HEK293 (cell line): Measurements from ENCODE around the gene EPM2A.

ENCODE experiments used
- GLI4 ChIP-seq: fragments of 450-650 bp; formaldehyde crosslinking; IDR thresholded peaks from 2 replicates; pipeline ENCODE4 v1.5.1; 2016; ENCODE audit warnings: missing biosample characterization, missing genetic modification characterization
- KLF9 ChIP-seq: fragments of 450-650 bp; formaldehyde crosslinking; IDR thresholded peaks from 2 replicates; pipeline ENCODE4 v1.5.1; 2016; ENCODE audit warnings: missing biosample characterization, missing genetic modification characterization, low read depth
- OSR2 ChIP-seq: fragments of 450-650 bp; formaldehyde crosslinking; IDR thresholded peaks from 2 replicates; pipeline ENCODE4 v1.5.1; 2016; ENCODE audit warnings: missing biosample characterization, missing genetic modification characterization
- SALL2 ChIP-seq: fragments of 450-650 bp; formaldehyde crosslinking; IDR thresholded peaks from 2 replicates; pipeline ENCODE4 v1.5.0; 2017; ENCODE audit warnings: missing biosample characterization, mild to moderate bottlenecking, missing genetic modification characterization, borderline replicate concordance
- SETDB1 ChIP-seq: IDR thresholded peaks from one replicate; pipeline ENCODE4 v1.6.1; 2017; ENCODE audit warnings: mild to moderate bottlenecking, low read length, moderate library complexity, mixed read lengths; ENCODE audit not compliant: insufficient read length
- SP2 ChIP-seq: fragments of 450-650 bp; formaldehyde crosslinking; IDR thresholded peaks from 2 replicates; pipeline ENCODE4 v1.5.1; 2016; ENCODE audit warnings: missing biosample characterization, missing genetic modification characterization
- TCF7L2 ChIP-seq: IDR thresholded peaks from 2 replicates; pipeline ENCODE4 v1.6.1; 2011; ENCODE audit warnings: low read depth, mild to moderate bottlenecking, inconsistent platforms, low read length, moderate library complexity, borderline replicate concordance
- WT1 ChIP-seq: fragments of 450-650 bp; formaldehyde crosslinking; IDR thresholded peaks from 2 replicates; pipeline ENCODE4 v1.5.1; 2016; ENCODE audit warnings: missing biosample characterization, missing genetic modification characterization
- ZBTB8A ChIP-seq: fragments of 450-650 bp; formaldehyde crosslinking; IDR thresholded peaks from 2 replicates; pipeline ENCODE4 v1.5.1; 2016; ENCODE audit warnings: missing biosample characterization, missing genetic modification characterization
- ZNF155 ChIP-seq: fragments of 450-650 bp; formaldehyde crosslinking; IDR thresholded peaks from 2 replicates; pipeline ENCODE4 v1.5.1; 2016; ENCODE audit warnings: missing biosample characterization, missing genetic modification characterization
- ZNF274 ChIP-seq, 2 experiments: fragments of 200-500 bp in 1 of 2; fragments of 450-650 bp in 1 of 2; sonication (Bioruptor generic) in 1 of 2; formaldehyde crosslinking in 1 of 2; IDR thresholded peaks; 2 replicates each; pipeline versions ENCODE4 v1.5.1 to v1.6.1; 2014 to 2016; ENCODE audit warnings: borderline replicate concordance in 1 of 2, inconsistent platforms in 1 of 2, low read length in 1 of 2, missing biosample characterization in 1 of 2, missing genetic modification characterization in 1 of 2
- ZNF544 ChIP-seq: fragments of 450-650 bp; formaldehyde crosslinking; IDR thresholded peaks from 2 replicates; pipeline ENCODE4 v1.5.0; 2017; ENCODE audit warnings: missing biosample characterization, missing genetic modification characterization
- ZNF561 ChIP-seq: fragments of 450-650 bp; IDR thresholded peaks from 2 replicates; pipeline ENCODE4 v1.5.1; 2018; ENCODE audit warnings: missing biosample characterization, missing genetic modification characterization, borderline replicate concordance
- ZNF596 ChIP-seq: fragments of 450-650 bp; IDR thresholded peaks from 2 replicates; pipeline ENCODE4 v1.5.0; 2018; ENCODE audit warnings: missing biosample characterization, mild to moderate bottlenecking, missing genetic modification characterization, moderate library complexity
- ZNF664 ChIP-seq: fragments of 450-650 bp; formaldehyde crosslinking; IDR thresholded peaks from 2 replicates; pipeline ENCODE4 v1.5.1; 2016; ENCODE audit warnings: missing biosample characterization, missing genetic modification characterization
- ZNF76 ChIP-seq: fragments of 450-650 bp; formaldehyde crosslinking; IDR thresholded peaks from 2 replicates; pipeline ENCODE4; 2016; ENCODE audit warnings: low read depth, missing biosample characterization, missing genetic modification characterization, borderline replicate concordance
- ZNF777 ChIP-seq: fragments of 450-650 bp; formaldehyde crosslinking; IDR thresholded peaks from 2 replicates; pipeline ENCODE4 v1.5.1; 2017; ENCODE audit warnings: missing biosample characterization, missing genetic modification characterization, borderline replicate concordance
- ZNF837 ChIP-seq: fragments of 450-650 bp; formaldehyde crosslinking; IDR thresholded peaks from 2 replicates; pipeline ENCODE4 v1.5.1; 2016; ENCODE audit warnings: missing biosample characterization, missing genetic modification characterization
- TF ChIP-seq, protein P1 (sequence below): fragments of 450-650 bp; formaldehyde crosslinking; IDR thresholded peaks from 2 replicates; pipeline ENCODE4 v1.5.1; 2016; ENCODE audit warnings: missing biosample characterization, missing genetic modification characterization
- TF ChIP-seq, protein P2 (sequence below): fragments of 450-650 bp; formaldehyde crosslinking; IDR thresholded peaks from 2 replicates; pipeline ENCODE4 v1.5.1; 2016; ENCODE audit warnings: missing biosample characterization, missing genetic modification characterization, low read depth
- TF ChIP-seq, protein P3 (sequence below): fragments of 450-650 bp; formaldehyde crosslinking; IDR thresholded peaks from 2 replicates; pipeline ENCODE4 v1.5.1; 2017; ENCODE audit warnings: missing biosample characterization, missing genetic modification characterization
- TF ChIP-seq, protein P4 (sequence below): fragments of 450-650 bp; formaldehyde crosslinking; IDR thresholded peaks from 2 replicates; pipeline ENCODE4 v1.5.1; 2016; ENCODE audit warnings: missing biosample characterization, missing genetic modification characterization, low read depth
- TF ChIP-seq, protein P5 (sequence below): fragments of 450-650 bp; formaldehyde crosslinking; IDR thresholded peaks from 2 replicates; pipeline ENCODE4 v1.5.1; 2016; ENCODE audit warnings: missing biosample characterization, missing genetic modification characterization
- TF ChIP-seq, protein P6 (sequence below): fragments of 450-650 bp; formaldehyde crosslinking; conservative IDR thresholded peaks from 2 replicates; pipeline ENCODE4 v1.5.1; 2016; ENCODE audit warnings: low read depth, missing biosample characterization, missing genetic modification characterization
- TF ChIP-seq, protein P7 (sequence below): fragments of 450-650 bp; formaldehyde crosslinking; IDR thresholded peaks from 2 replicates; pipeline ENCODE4 v1.5.1; 2016; ENCODE audit warnings: missing biosample characterization, missing genetic modification characterization

EPM2A gene

DNA sequence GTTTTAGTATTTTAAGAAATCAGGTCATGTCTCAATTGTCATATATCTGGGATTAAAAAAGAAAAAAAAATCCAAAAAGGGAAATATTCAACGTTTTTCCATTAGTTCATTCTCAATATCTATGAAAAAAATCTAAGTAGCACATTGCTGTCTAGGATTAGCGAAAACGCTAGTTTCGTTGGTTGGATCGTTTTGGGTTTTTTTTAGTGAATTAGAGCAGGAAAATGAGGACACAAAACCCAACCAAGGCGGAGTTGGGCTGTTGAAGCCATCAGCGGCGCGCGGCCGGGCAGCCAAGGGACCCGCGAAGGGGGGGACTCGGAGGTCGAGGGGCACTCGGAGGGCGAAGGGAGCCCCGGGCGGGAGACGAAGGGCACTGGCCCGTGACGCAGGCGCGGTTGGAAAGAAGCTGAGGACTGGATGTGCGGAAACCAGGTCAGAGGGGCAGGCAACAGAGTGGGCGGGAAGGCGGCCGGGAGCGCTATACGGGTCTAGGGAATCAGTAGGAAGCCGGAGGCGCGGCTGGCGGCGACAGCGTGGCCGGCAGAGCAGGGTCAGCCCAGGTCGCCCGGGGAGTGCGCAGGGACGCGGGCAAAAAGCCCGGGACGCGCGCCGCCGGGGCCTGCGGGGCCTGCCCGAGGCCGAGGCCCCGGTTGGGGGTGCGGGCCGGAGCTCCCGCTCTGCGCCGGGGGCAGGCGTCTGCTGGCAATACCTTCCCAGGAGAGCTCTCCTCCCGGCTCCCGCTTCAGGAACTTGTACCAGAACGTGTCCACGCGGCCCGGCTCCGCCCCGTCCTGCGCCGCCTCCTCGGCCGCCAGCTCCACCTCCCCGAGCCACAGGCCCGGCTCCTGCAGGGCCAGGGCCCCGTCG lies 599 bp downstream of the EPM2A start (continued):
- TF ChIP-seq, protein P1, sequence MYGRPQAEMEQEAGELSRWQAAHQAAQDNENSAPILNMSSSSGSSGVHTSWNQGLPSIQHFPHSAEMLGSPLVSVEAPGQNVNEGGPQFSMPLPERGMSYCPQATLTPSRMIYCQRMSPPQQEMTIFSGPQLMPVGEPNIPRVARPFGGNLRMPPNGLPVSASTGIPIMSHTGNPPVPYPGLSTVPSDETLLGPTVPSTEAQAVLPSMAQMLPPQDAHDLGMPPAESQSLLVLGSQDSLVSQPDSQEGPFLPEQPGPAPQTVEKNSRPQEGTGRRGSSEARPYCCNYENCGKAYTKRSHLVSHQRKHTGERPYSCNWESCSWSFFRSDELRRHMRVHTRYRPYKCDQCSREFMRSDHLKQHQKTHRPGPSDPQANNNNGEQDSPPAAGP (tag by site-specific recombination) = peak; percentile 79
- no peak for TF ChIP-seq SETDB1
- TF ChIP-seq, protein P2, sequence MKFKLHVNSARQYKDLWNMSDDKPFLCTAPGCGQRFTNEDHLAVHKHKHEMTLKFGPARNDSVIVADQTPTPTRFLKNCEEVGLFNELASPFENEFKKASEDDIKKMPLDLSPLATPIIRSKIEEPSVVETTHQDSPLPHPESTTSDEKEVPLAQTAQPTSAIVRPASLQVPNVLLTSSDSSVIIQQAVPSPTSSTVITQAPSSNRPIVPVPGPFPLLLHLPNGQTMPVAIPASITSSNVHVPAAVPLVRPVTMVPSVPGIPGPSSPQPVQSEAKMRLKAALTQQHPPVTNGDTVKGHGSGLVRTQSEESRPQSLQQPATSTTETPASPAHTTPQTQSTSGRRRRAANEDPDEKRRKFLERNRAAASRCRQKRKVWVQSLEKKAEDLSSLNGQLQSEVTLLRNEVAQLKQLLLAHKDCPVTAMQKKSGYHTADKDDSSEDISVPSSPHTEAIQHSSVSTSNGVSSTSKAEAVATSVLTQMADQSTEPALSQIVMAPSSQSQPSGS (tag by site-specific recombination) = no peak
- no peak; the same call in 1 of the 2 replicates for TF ChIP-seq TCF7L2
- no peak for TF ChIP-seq SALL2 (tag by site-specific recombination)
- TF ChIP-seq, protein P3, sequence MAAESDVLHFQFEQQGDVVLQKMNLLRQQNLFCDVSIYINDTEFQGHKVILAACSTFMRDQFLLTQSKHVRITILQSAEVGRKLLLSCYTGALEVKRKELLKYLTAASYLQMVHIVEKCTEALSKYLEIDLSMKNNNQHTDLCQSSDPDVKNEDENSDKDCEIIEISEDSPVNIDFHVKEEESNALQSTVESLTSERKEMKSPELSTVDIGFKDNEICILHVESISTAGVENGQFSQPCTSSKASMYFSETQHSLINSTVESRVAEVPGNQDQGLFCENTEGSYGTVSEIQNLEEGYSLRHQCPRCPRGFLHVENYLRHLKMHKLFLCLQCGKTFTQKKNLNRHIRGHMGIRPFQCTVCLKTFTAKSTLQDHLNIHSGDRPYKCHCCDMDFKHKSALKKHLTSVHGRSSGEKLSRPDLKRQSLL (tag by site-specific recombination) = peak; percentile 15; the same call in 1 of the 2 replicates
- TF ChIP-seq ZNF544 = no peak
- TF ChIP-seq ZNF76 = peak; percentile 78; the same call in 1 of the 2 replicates
- TF ChIP-seq, protein P4, sequence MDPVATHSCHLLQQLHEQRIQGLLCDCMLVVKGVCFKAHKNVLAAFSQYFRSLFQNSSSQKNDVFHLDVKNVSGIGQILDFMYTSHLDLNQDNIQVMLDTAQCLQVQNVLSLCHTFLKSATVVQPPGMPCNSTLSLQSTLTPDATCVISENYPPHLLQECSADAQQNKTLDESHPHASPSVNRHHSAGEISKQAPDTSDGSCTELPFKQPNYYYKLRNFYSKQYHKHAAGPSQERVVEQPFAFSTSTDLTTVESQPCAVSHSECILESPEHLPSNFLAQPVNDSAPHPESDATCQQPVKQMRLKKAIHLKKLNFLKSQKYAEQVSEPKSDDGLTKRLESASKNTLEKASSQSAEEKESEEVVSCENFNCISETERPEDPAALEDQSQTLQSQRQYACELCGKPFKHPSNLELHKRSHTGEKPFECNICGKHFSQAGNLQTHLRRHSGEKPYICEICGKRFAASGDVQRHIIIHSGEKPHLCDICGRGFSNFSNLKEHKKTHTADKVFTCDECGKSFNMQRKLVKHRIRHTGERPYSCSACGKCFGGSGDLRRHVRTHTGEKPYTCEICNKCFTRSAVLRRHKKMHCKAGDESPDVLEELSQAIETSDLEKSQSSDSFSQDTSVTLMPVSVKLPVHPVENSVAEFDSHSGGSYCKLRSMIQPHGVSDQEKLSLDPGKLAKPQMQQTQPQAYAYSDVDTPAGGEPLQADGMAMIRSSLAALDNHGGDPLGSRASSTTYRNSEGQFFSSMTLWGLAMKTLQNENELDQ (tag by site-specific recombination) = no peak
- TF ChIP-seq ZNF777 (tag by site-specific recombination) = no peak
- TF ChIP-seq, protein P5, sequence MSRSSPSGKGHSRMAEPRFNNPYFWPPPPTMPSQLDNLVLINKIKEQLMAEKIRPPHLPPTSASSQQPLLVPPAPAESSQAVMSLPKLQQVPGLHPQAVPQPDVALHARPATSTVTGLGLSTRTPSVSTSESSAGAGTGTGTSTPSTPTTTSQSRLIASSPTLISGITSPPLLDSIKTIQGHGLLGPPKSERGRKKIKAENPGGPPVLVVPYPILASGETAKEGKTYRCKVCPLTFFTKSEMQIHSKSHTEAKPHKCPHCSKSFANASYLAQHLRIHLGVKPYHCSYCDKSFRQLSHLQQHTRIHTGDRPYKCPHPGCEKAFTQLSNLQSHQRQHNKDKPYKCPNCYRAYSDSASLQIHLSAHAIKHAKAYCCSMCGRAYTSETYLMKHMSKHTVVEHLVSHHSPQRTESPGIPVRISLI (tag by site-specific recombination) = peak; percentile 57; the same call in 1 of the 2 replicates
- TF ChIP-seq ZNF274 (IDR thresholded peaks at IDR 0.05; ENCODE audit: low read length) = no peak
- no peak for TF ChIP-seq ZNF274 (tag by site-specific recombination; IDR thresholded peaks at IDR 0.05; ENCODE audit: borderline replicate concordance)
- no peak for TF ChIP-seq ZNF155 (tag by site-specific recombination)
- TF ChIP-seq, protein P6, sequence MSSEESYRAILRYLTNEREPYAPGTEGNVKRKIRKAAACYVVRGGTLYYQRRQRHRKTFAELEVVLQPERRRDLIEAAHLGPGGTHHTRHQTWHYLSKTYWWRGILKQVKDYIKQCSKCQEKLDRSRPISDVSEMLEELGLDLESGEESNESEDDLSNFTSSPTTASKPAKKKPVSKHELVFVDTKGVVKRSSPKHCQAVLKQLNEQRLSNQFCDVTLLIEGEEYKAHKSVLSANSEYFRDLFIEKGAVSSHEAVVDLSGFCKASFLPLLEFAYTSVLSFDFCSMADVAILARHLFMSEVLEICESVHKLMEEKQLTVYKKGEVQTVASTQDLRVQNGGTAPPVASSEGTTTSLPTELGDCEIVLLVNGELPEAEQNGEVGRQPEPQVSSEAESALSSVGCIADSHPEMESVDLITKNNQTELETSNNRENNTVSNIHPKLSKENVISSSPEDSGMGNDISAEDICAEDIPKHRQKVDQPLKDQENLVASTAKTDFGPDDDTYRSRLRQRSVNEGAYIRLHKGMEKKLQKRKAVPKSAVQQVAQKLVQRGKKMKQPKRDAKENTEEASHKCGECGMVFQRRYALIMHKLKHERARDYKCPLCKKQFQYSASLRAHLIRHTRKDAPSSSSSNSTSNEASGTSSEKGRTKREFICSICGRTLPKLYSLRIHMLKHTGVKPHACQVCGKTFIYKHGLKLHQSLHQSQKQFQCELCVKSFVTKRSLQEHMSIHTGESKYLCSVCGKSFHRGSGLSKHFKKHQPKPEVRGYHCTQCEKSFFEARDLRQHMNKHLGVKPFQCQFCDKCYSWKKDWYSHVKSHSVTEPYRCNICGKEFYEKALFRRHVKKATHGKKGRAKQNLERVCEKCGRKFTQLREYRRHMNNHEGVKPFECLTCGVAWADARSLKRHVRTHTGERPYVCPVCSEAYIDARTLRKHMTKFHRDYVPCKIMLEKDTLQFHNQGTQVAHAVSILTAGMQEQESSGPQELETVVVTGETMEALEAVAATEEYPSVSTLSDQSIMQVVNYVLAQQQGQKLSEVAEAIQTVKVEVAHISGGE (tag by site-specific recombination) = peak; percentile 73
- no peak for TF ChIP-seq ZNF664 (tag by site-specific recombination)
- TF ChIP-seq WT1 = peak; percentile 42; the same call in 1 of the 2 replicates
- peak; percentile 70; the same call in 1 of the 2 replicates for TF ChIP-seq KLF9 (tag by site-specific recombination)
- TF ChIP-seq, protein P7, sequence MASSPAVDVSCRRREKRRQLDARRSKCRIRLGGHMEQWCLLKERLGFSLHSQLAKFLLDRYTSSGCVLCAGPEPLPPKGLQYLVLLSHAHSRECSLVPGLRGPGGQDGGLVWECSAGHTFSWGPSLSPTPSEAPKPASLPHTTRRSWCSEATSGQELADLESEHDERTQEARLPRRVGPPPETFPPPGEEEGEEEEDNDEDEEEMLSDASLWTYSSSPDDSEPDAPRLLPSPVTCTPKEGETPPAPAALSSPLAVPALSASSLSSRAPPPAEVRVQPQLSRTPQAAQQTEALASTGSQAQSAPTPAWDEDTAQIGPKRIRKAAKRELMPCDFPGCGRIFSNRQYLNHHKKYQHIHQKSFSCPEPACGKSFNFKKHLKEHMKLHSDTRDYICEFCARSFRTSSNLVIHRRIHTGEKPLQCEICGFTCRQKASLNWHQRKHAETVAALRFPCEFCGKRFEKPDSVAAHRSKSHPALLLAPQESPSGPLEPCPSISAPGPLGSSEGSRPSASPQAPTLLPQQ (tag by site-specific recombination) = peak; percentile 84
- peak; percentile 55; the same call in 1 of the 2 replicates for TF ChIP-seq OSR2 (tag by site-specific recombination)
- TF ChIP-seq ZNF561 (tag by site-specific recombination) = peak; percentile 88; the same call in 1 of the 2 replicates
- TF ChIP-seq ZNF837 (tag by site-specific recombination) = no peak
- peak; percentile 73 for TF ChIP-seq SP2 (tag by site-specific recombination)
- TF ChIP-seq GLI4 (tag by site-specific recombination) = no peak
- TF ChIP-seq ZBTB8A (tag by site-specific recombination) = peak; percentile 100
- no peak for TF ChIP-seq ZNF596 (tag by site-specific recombination)
